ENCODE measurements around the gene BMI1.

DNA sequence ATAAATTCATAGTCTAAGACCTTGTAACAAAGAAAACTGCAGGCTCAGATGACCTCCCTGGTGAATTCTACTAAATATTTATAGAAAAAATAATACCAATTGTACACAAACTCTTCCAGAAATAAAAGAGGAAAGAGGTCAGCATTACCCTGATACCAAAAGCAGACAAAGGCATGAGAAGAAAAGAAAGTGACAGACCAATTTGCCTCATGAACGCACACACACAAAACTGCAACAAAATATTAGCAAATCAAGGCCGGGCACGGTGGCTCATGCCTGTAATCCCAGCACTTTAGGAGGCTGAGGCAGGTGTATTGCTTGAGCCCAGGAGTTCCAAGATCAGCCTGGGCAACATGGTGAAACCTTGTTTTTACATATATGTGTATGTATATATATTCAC lies 17.4 kb upstream of the BMI1 start:
- no peak for TF ChIP-seq EZH2phosphoT487 (IDR thresholded peaks at IDR 0.05; ENCODE audit: borderline replicate concordance, low read length)
- TF ChIP-seq, protein P1, sequence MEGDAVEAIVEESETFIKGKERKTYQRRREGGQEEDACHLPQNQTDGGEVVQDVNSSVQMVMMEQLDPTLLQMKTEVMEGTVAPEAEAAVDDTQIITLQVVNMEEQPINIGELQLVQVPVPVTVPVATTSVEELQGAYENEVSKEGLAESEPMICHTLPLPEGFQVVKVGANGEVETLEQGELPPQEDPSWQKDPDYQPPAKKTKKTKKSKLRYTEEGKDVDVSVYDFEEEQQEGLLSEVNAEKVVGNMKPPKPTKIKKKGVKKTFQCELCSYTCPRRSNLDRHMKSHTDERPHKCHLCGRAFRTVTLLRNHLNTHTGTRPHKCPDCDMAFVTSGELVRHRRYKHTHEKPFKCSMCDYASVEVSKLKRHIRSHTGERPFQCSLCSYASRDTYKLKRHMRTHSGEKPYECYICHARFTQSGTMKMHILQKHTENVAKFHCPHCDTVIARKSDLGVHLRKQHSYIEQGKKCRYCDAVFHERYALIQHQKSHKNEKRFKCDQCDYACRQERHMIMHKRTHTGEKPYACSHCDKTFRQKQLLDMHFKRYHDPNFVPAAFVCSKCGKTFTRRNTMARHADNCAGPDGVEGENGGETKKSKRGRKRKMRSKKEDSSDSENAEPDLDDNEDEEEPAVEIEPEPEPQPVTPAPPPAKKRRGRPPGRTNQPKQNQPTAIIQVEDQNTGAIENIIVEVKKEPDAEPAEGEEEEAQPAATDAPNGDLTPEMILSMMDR (conservative IDR thresholded peaks at IDR 0.05; ENCODE audit: low read depth, low read length) = no peak

Data from PC-3 (cell line).